Activated CD8-positive, alpha-beta memory T cell treated with anti-CD3 and anti-CD28 coated beads for 24 hours (primary cell): ENCODE results near the gene LSM3.
"Not testable (repeated sequence)": the region's sequence is repeated elsewhere in the genome, so short reads cannot be mapped to it uniquely, and the experiment has no call there.

Source experiments
- DNase-seq: peaks from one replicate; pipeline ENCODE4 v3.0.0-alpha.2; 2020

Gene LSM3

GRCh38 chr3:14222900-14223594 lies 44.4 kb downstream of the LSM3 start:
- DNase-seq = no peak

- DNase-seq = no peak
Measured at GRCh38 chr3:14223595-14223994, 45.0 kb downstream of the LSM3 start.

DNA sequence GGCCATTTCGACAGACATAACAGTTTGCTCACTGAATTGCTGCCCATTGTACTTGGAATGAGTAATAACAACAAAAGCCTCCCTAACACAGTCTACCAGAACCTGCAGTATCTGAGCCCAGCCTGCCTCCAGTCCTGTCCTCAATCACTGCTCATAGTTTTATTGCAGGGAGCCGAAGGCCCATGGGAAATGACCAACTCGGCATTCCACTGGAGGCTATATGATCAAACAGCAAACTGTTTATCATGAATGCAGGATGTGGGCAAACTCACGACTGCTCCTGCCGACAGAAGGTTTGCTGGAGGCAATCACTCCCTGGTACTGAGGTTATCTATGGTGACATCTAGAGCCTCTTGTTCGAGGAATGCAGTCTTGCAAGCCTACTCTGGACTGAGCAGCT lies 46.3 kb downstream of the LSM3 start:
- no peak for DNase-seq

DNA sequence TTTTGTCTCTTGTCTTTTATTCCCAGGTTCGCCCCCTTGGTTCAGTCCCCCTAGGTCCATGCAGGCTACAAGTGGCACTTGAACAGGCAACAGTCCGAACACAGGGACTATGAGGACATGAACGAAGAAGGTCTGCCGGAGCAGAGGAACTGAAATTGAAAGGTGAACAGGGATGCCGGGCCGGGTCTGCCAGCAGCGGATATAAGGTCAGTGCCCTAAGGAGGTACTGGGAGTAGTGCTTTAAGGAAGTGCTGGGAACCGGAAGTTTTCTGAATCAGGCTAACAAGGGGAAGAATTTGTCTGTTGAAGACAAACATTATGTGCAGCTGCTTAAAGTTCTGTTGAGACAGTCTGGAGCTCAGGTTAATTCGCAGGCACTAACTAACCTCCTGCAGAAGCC lies 46.8 kb downstream of the LSM3 start:
- no peak for DNase-seq

DNA sequence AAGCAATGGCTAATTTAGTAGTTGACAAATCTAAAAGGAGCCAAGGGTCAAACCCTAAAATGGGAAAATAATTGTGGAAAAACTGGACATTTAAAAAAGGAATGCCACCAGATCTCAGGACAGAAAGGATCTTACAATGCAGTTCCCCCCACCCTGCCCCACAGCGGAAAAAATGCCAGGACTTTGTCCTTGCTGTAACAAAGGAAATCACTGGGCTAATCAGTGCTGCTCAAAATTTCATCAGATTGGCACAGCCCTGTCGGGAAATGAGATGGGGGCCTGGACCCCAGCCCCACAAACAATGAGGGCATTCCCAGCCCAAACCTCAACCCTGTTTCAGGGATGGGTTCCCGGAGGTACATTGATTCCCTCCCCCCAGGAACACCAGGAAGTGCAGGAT lies 47.7 kb downstream of the LSM3 start:
- not testable (repeated sequence) for DNase-seq

GRCh38 chr3:14227856-14228255 lies 49.2 kb downstream of the LSM3 start:
- no peak for DNase-seq

DNA sequence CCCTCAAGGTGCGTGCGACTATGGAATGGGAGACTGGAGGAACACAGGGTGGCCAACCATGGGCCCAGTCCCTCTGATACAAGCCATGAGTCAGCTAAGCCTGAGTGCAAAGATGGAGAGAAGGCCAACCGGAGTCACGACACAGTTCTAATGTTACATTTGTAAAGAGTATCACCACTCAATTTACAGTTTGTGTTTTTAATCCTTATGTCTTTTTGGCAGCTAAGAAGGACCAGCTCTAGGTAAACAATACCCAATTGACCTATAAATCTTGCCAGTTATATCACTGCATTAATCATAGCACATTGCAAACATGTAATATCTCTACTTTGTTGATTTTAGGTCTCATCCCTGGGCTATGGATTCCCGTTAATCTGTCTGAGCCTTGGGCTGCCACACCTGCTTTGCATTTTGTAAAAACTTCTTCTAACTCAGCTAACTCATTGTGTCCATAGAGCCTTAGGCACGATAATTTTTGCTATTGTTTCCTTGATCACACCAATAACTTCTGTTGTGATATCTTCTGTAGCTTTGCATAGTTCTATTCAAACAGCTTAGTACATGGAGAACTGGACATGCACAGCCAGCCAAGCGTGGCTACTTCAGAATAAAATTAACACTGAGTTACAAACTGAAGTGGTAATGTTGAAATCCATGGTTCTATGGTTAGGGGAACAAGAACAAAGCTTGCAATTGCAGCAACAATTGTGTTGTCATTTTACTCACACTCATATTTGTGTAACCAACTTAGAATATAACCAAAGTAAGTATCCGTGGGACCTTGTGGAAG lies 50.3 kb downstream of the LSM3 start:
- no peak for DNase-seq

- not testable (repeated sequence) for DNase-seq
Measured at GRCh38 chr3:14229695-14230094, 51.1 kb downstream of the LSM3 start.

GRCh38 chr3:14230729-14231128 lies 52.1 kb downstream of the LSM3 start:
- DNase-seq = no peak

DNA sequence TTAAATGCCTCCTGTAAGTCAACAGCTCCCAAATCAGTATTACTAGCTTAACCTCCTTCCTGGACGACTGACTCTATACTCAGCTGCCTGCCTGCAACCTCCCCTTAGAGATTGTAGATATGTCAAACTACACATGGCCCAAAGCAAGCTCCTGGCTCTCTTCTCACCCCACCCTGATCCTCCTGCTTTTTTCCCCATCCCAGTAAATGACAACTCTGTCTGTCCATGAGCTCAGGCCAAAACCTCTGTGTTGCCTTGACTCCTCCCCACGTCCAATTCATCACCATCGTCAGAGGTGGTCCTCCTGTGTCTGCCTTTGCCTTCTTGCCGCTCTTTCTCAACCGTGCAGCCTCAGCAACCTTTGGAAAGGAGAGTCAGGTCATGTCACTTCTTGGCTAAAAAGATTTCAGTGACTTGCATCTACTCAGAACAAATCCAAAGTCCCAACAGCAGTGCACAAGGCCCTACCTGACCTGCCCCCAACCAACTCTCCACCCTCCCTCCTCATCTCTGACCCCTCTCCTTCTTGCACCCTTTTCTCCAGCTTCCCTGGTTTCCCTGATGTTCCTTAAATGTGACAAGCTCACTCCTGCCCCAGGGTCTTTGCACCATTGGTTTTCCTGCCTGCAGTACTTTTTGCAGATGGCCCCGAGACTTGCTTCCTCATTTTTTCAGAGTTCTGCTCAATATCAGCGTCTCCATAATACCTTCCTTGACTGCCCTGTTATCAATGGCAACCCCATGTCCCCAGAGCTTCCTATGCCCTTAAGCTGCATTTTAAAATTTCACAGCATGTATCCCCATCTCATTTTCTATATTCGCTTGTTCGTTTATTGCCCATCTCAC lies 52.8 kb downstream of the LSM3 start:
- DNase-seq = no peak

DNA sequence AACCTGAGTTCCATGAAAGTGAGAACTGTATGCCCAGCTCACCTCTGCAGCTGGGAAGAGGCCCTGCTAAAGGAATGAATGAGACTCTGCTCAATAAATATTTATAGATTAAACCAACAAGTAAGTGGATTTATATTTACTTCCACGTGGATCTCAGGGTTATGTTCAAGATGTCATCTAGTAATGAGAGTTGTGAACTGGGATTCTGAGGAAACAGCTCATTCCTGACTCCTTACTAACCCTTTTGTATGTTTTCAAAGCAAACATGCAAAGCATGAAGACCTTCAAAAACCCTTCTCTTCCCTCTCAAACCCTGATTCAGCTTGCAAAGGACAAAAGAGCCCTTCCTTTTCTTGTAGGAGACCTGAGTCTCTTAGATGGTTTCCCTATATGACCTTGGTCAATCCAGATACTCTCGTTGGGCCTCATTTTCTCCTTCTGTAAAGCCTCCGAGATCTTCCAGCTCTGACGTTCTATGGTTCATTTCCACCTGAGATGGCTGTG lies 53.4 kb downstream of the LSM3 start:
- DNase-seq = no peak

DNA sequence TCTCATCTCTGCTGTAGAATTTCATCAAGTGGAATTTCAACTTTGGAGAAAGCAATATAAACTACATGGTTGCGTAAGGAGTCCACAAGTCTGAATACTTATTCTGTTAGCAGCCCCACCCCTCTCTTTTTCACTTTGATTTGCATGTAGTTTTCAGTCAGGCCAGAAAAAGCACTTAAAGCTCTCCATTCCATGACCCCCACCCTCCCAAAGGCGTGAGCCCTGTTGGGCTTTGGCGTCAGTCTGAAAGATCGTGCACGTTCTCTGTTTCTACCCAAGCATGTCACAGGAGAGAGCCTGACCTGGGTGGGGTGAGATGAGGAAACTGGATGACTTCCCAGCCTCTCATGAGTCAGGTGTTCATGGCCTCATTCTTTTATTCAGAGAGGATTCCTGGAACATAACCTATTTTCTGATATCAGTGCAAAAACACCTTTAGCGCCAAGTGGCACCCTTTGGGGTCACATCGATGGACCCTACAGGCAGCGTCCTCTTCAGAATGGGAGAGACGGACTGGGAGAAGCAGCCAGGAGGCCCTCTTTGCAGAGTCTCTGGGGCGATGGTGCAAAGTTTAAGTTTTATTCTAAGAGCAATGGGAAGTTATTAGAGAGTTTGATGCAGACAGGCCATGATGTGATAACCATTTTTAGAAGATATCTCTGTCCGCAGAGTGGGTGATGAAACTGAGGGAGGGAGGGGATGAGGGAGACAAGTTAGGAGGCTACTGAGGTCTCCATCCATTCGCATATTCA lies 55.8 kb downstream of the LSM3 start:
- no peak for DNase-seq

DNA sequence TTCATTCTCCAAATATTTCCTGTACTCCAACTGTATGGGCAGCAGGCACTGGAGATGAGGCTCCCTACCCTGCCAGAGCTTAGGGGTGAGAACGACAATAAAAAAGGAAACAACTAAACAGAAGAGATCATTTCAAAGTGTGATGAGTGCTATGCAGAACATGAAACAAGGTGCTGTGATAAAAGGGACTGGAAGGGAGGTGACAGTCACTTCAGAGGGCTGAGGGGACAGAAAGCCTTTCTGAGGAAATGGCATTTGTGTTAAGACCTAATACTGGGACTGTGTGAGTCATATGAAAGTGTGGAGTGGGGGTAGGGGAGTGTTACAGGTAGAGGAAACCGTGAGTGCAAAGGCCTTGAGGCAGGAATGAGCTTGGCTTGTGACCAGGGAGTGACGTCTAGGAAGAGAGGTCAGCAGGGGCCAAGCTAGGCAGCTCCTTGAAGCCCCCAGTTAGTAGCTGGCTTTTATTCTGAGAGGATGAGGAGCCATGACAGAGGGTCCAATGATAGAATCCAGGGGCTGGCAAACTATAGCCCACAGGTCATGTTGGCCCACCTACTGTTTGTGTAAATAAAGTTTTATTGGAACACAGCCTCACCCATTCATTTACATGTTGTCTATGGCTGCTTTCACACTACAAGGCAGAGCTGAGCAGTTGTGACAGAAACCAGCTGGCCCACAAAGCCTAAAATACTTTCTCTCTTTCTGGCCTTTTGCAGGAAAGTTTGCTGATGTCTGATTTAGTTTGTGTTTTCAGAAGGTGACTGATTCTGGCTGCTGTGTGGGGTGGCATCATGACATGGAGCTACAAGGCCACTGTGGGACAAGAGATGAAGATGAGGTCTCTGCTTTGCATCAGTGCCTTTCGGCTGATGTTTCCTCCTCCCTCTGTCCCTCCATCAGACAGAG lies 56.6 kb downstream of the LSM3 start:
- DNase-seq = no peak

- no peak for DNase-seq
Measured at GRCh38 chr3:14235912-14236295, 57.3 kb downstream of the LSM3 start.

DNA sequence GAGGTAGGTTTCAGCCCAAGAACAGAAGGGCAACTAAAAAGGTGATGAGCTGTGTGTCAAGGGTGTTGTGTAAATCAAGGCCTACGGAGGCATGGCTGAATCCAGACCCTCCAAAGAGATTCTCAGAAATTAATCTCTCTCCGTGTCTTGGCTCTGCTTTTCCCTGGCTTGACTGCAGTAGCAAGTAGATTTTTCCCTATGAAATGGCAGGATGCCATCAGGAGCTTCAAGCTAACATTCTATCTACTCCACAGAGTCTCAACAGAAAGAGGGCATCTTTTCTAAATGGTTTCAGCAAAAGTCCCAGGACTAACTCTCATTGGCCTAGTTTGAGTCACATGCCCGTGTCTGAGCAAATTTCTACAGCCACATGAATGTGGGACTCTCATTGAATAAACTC lies 58.3 kb downstream of the LSM3 start:
- no peak for DNase-seq

- no peak for DNase-seq
Measured at GRCh38 chr3:14237457-14237856, 58.8 kb downstream of the LSM3 start.

DNA sequence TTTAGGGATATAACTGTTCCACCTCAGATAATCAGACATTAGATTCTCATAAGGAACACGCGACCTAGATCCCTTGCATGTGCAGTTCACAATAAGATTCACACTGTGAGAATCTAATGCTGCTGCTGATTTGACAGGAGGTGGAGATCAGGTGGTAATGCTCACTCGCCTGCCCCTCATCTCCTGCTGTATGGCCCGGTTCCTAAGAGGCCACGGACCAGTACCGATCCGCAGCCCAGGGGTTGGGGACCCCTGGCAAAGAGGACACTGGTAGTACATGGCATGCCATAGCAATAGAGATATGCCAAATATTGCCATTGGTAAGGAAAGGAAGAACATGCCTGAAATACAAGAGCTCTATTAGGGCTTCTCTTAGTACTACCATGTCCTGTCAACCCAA lies 59.7 kb downstream of the LSM3 start:
- DNase-seq = no peak

DNA sequence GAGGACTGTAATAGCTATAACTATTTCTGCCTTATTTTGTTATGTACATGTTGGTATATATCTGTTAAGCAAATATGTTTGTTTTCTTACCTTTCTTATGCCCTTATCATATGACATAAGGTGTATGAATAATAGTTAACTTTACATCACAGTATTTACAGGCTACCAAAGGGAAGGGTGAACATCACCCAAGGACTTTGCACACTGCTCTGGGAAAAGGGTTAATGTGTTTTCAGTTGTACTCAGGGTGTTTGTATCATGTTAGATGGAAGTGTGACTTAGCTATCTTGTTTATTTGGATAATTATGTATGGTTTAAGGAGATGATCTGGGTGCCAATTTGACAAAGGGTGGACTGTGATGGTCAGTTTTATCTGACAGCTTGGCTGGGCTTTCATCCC lies 60.3 kb downstream of the LSM3 start:
- DNase-seq = no peak

- DNase-seq = no peak
Measured at GRCh38 chr3:14239940-14240339, 61.3 kb downstream of the LSM3 start.

DNA sequence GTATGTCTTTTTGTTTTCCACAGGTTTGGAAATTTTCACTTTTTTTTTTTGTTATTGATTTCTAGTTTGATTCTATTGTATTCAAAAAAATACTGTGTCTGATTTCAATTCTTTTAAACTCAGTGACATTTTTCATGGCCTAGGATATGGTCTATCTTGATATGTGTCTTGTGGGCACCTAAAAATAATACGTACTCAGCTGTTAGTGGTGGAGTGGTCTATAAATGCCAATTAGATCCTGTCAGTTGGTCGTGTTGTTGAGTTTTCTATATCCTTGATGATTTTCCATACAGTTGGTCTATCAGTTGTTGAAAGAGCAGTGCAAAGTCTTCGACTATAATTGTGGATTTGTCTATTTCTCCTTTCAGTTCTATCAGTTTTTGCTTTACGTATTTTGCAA lies 61.7 kb downstream of the LSM3 start:
- no peak for DNase-seq

GRCh38 chr3:14241716-14242115 lies 63.1 kb downstream of the LSM3 start:
- DNase-seq = no peak
